GM12878 (cell line): ENCODE measurements around the gene ZER1. TPM values are rescaled to one million over a fixed set of nuclear protein-coding genes. Genes with fewer than 3 reads are reported as not detected.

Source experiments
- ASH2L ChIP-seq: fragments of 300-600, 200-600 bp; sonication (generic); IDR thresholded peaks from 2 replicates; pipeline ENCODE4 v1.6.1; 2017; ENCODE audit warnings: low read depth, mild to moderate bottlenecking, borderline replicate concordance
- BHLHE40 ChIP-seq, 2 experiments: fragments of 450-650 bp in 1 of 2; IDR thresholded peaks; 2 replicates each; pipeline ENCODE4 v1.6.1; 2011 to 2017; ENCODE audit warnings: low read depth in 2 of 2, borderline replicate concordance in 1 of 2, improper control_type of control experiment in 1 of 2, low read length in 1 of 2, mild to moderate bottlenecking in 1 of 2
- CBX3 ChIP-seq: fragments of 200-600 bp; sonication (generic); IDR thresholded peaks from 2 replicates; pipeline ENCODE4 v1.6.1; 2016; ENCODE audit warnings: low read depth, borderline replicate concordance
- CHD2 ChIP-seq: IDR thresholded peaks from 2 replicates; pipeline ENCODE4 v1.6.1; 2011; ENCODE audit warnings: low read depth, low read length, improper control_type of control experiment, borderline replicate concordance
- CREM ChIP-seq: IDR thresholded peaks from 2 replicates; pipeline ENCODE4 v1.6.1; 2014; ENCODE audit warnings: antibody characterized with exemption, low read depth
- ESRRA ChIP-seq: IDR thresholded peaks from 2 replicates; pipeline ENCODE4 v1.6.1; 2012; ENCODE audit warnings: mild to moderate bottlenecking, low read length, improper control_type of control experiment
- FOXK2 ChIP-seq: fragments of 450-650 bp; IDR thresholded peaks from 2 replicates; pipeline ENCODE4 v1.6.1; 2017; ENCODE audit warnings: mild to moderate bottlenecking, moderate library complexity
- HDAC6 ChIP-seq: fragments of 200-600 bp; sonication (generic); IDR thresholded peaks from one replicate; pipeline ENCODE4 v1.8.0; 2017; ENCODE audit warnings: antibody characterized with exemption; ENCODE audit not compliant: unreplicated experiment
- HDGF ChIP-seq: fragments of 450-650 bp; IDR thresholded peaks from 2 replicates; pipeline ENCODE4 v1.6.1; 2016; ENCODE audit warnings: antibody characterized with exemption
- MEF2B ChIP-seq: fragments of 450-650 bp; IDR thresholded peaks from 2 replicates; pipeline ENCODE4 v1.6.1; 2018; ENCODE audit warnings: mild to moderate bottlenecking, moderate library complexity; ENCODE audit not compliant: partially characterized antibody, poor library complexity, severe bottlenecking
- NFIC ChIP-seq: IDR thresholded peaks from 2 replicates; pipeline ENCODE4 v1.6.1; 2012; ENCODE audit warnings: low read depth, mild to moderate bottlenecking, inconsistent platforms, low read length, moderate library complexity
- NFYA ChIP-seq: IDR thresholded peaks from 2 replicates; pipeline ENCODE4 v1.6.1; 2011; ENCODE audit warnings: low read depth, mild to moderate bottlenecking, low read length, improper control_type of control experiment, borderline replicate concordance
- RCOR1 ChIP-seq: conservative IDR thresholded peaks from 2 replicates; pipeline ENCODE4 v1.6.1; 2012; ENCODE audit warnings: low read depth, low read length, improper control_type of control experiment
- TBL1XR1 ChIP-seq: IDR thresholded peaks from 2 replicates; pipeline ENCODE4 v1.6.1; 2012; ENCODE audit warnings: low read depth, low read length, improper control_type of control experiment
- ZNF217 ChIP-seq: fragments of 450-650 bp; IDR thresholded peaks from 2 replicates; pipeline ENCODE4 v1.6.1; 2017; ENCODE audit warnings: antibody characterized with exemption, mild to moderate bottlenecking
- polyA plus RNA-seq, 11 experiments: library from polyadenylated mRNA; depleted of rRNA in 4 of 11; unstranded in 6 of 11; stranded (reverse) in 5 of 11; fragments of >200 nt; fragmentation: Nextera tagmentation in 4 of 11; fragmentation: Illumina TruSeq in 1 of 11; extraction: Ambion mirVana in 4 of 11; extraction: Trizol in 1 of 11; gene quantifications; 1 replicate in 1 of 11; 2 replicates in 10 of 11; pipeline versions ENCODE4 v1.2.1 to v1.2.3, GENCODE V29; 2011 to 2016; ENCODE audit warnings: inconsistent platforms in 2 of 11, missing spikeins in 2 of 11, low read depth in 1 of 11
- total RNA-seq, 4 experiments: library from RNA; depleted of rRNA in 3 of 4; stranded (reverse); fragments of >200 nt in 3 of 4; fragmentation: Illumina TruSeq in 1 of 4; extraction: Trizol in 1 of 4; gene quantifications; 2 replicates each; pipeline versions ENCODE4 v1.2.1 to v1.2.3, GENCODE V29; 2013 to 2021
- TF ChIP-seq, protein P1 (sequence below): IDR thresholded peaks from 2 replicates; pipeline ENCODE4 v1.6.1; 2011; ENCODE audit warnings: borderline replicate concordance, low read depth, mild to moderate bottlenecking, moderate library complexity, low read length; ENCODE audit not compliant: insufficient read depth, poor library complexity, severe bottlenecking
- TF ChIP-seq, protein P2 (sequence below): IDR thresholded peaks from 2 replicates; pipeline ENCODE4 v1.6.1; 2012; ENCODE audit warnings: low read depth, low read length, improper control_type of control experiment
- TF ChIP-seq, protein P3 (sequence below): fragments of 450-650 bp; IDR thresholded peaks from 2 replicates; pipeline ENCODE4 v1.6.1; 2017; ENCODE audit warnings: antibody characterized with exemption, mild to moderate bottlenecking, moderate library complexity
- TF ChIP-seq, protein P4 (sequence below): IDR thresholded peaks from 2 replicates; pipeline ENCODE4 v1.6.1; 2012; ENCODE audit warnings: low read length, inconsistent platforms
- TF ChIP-seq, protein P5 (sequence below): fragments of 450-650 bp; IDR thresholded peaks from 2 replicates; pipeline ENCODE4 v1.6.1; 2016; ENCODE audit warnings: mild to moderate bottlenecking

ZER1 gene
- total and polyA plus RNA-seq, 10 of the 15 experiments (the other 5 are each of a cell fraction or from before 2014, with no cell fraction given): 0.32 to 16.9 (median 7.9) TPM

DNA sequence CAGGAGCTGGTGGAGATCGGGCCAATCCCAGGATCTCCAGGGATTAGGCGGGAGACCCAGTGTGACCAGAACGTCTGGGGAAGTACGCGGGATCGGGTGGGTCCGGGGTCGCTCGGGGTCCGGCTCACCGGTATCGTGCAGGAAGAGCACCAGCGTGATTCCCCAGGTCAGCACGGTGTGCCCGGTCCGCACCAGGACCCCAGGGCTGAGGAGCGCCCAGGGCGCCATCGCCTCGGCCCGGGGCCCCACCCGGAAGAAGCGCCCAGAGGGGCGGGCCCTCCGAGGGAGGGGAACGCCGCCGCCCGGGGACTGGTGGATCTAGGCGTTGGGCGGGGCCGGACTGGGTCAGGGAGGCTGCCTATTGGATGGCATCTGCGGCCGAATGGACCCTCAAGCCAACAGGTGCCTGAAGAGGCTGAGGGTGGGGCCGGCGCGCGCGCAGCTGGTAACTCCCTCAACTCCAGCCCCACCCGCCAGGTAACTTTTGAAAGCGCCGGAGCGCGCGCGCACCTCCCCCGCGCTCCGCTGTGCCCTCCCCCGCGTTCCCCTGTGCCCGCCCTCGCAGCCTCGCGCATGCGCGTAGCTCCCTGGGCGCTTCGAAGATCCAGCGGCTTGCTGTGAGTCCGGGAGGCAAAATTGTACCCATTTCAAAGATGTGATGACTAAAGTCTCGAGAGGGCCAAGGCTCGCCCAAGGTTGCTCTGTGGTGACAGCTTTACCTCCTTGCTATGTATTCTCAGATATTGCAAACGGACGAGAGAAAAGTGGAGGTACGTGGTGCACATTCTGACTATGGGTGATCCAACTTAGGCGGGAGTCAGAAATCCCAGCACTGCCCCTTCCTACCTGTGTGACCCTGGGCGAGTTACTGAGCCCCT is 47.6 kb downstream of the ZER1 start, which contains the start of gene ZDHHC12 (continued):
- peak in 1 of 2 experiments; percentile 8; a peak in 1 of 4 replicates for TF ChIP-seq BHLHE40 (IDR thresholded peaks at IDR 0.05; ENCODE audit: borderline replicate concordance in 1 of 2, low read depth in 2 of 2, low read length in 1 of 2)
- peak; percentile 73; the same call in 1 of the 2 replicates for TF ChIP-seq HDGF
- no peak for TF ChIP-seq TBL1XR1
- TF ChIP-seq HDAC6: peak; percentile 29
- no peak for TF ChIP-seq NFYA
- no peak; the same call in 1 of the 2 replicates for TF ChIP-seq CREM
- TF ChIP-seq, protein P1, sequence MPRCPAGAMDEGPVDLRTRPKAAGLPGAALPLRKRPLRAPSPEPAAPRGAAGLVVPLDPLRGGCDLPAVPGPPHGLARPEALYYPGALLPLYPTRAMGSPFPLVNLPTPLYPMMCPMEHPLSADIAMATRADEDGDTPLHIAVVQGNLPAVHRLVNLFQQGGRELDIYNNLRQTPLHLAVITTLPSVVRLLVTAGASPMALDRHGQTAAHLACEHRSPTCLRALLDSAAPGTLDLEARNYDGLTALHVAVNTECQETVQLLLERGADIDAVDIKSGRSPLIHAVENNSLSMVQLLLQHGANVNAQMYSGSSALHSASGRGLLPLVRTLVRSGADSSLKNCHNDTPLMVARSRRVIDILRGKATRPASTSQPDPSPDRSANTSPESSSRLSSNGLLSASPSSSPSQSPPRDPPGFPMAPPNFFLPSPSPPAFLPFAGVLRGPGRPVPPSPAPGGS: peak; percentile 29
- TF ChIP-seq RCOR1: 0 out of 2 replicates have a peak, but pooled peaks have one; percentile 10
- TF ChIP-seq, protein P2, sequence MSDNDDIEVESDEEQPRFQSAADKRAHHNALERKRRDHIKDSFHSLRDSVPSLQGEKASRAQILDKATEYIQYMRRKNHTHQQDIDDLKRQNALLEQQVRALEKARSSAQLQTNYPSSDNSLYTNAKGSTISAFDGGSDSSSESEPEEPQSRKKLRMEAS: no peak
- no peak for TF ChIP-seq ESRRA
- TF ChIP-seq, protein P3, sequence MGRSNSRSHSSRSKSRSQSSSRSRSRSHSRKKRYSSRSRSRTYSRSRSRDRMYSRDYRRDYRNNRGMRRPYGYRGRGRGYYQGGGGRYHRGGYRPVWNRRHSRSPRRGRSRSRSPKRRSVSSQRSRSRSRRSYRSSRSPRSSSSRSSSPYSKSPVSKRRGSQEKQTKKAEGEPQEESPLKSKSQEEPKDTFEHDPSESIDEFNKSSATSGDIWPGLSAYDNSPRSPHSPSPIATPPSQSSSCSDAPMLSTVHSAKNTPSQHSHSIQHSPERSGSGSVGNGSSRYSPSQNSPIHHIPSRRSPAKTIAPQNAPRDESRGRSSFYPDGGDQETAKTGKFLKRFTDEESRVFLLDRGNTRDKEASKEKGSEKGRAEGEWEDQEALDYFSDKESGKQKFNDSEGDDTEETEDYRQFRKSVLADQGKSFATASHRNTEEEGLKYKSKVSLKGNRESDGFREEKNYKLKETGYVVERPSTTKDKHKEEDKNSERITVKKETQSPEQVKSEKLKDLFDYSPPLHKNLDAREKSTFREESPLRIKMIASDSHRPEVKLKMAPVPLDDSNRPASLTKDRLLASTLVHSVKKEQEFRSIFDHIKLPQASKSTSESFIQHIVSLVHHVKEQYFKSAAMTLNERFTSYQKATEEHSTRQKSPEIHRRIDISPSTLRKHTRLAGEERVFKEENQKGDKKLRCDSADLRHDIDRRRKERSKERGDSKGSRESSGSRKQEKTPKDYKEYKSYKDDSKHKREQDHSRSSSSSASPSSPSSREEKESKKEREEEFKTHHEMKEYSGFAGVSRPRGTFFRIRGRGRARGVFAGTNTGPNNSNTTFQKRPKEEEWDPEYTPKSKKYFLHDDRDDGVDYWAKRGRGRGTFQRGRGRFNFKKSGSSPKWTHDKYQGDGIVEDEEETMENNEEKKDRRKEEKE: no peak
- TF ChIP-seq MEF2B: no peak
- TF ChIP-seq ZNF217: peak; percentile 94
- TF ChIP-seq, protein P4, sequence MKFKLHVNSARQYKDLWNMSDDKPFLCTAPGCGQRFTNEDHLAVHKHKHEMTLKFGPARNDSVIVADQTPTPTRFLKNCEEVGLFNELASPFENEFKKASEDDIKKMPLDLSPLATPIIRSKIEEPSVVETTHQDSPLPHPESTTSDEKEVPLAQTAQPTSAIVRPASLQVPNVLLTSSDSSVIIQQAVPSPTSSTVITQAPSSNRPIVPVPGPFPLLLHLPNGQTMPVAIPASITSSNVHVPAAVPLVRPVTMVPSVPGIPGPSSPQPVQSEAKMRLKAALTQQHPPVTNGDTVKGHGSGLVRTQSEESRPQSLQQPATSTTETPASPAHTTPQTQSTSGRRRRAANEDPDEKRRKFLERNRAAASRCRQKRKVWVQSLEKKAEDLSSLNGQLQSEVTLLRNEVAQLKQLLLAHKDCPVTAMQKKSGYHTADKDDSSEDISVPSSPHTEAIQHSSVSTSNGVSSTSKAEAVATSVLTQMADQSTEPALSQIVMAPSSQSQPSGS: no peak
- no peak for TF ChIP-seq ASH2L
- peak; percentile 74; the same call in 1 of the 2 replicates for TF ChIP-seq CHD2
- TF ChIP-seq CBX3: no peak
- TF ChIP-seq NFIC: no peak
- no peak for TF ChIP-seq FOXK2
- TF ChIP-seq, protein P5, sequence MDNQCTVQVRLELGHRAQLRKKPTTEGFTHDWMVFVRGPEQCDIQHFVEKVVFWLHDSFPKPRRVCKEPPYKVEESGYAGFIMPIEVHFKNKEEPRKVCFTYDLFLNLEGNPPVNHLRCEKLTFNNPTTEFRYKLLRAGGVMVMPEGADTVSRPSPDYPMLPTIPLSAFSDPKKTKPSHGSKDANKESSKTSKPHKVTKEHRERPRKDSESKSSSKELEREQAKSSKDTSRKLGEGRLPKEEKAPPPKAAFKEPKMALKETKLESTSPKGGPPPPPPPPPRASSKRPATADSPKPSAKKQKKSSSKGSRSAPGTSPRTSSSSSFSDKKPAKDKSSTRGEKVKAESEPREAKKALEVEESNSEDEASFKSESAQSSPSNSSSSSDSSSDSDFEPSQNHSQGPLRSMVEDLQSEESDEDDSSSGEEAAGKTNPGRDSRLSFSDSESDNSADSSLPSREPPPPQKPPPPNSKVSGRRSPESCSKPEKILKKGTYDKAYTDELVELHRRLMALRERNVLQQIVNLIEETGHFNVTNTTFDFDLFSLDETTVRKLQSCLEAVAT: 0 out of 2 replicates have a peak, but pooled peaks have one; percentile 14
